ENCODE data around the gene SLC26A11. TPM values are rescaled to one million over a fixed set of nuclear protein-coding genes. Genes with fewer than 3 reads are reported as not detected.
"Not testable (repeated sequence)": the region's sequence is repeated elsewhere in the genome, so short reads cannot be mapped to it uniquely, and the experiment has no call there.

SLC26A11 gene
- total RNA-seq, 1 donor from 2014 or later = 5.4 TPM

DNA sequence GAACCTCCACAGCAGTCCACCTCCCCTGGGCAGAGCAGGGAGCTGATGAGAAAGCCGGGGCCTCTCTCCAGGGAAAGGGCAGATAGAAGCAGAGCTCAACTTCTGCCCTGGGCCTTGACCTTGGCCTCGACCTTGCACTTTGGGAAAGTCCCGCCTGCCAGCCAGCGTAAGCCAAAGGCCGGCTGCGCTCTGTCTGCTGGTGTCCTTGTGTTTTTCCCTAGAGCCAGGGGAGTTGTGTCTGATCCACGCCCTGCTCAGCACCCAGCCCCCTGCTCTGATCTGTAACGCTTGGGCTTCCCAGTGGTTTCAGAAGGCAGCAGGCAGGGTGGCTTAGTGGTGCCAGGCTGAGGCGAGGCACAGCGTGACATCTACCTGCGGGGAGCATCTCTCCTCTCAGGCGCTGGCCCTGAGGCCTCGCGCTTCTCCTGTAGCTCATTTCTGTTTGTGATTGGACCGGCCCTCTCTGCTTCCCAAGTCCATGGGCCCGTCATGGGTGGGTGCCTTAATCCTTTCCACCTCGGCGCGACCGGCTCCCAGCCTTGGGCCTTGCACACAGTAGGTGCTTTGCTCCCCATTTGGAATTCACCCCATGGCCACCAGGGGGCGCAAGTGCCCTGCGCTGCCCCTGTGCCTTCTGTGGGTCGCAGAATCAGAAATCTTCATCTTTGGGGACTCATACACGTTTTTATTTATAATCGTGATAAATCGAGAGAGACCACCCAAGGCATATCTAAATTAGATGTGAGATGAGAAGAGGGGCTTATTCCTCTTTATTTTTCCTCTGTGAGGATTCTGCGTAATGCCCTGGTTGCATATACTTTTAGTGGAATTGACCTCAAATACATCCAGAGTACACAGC is 24.3 kb upstream of the SLC26A11 start:
- no peak for DNase-seq (ENCODE audit: low read depth, low spot score)

DNA sequence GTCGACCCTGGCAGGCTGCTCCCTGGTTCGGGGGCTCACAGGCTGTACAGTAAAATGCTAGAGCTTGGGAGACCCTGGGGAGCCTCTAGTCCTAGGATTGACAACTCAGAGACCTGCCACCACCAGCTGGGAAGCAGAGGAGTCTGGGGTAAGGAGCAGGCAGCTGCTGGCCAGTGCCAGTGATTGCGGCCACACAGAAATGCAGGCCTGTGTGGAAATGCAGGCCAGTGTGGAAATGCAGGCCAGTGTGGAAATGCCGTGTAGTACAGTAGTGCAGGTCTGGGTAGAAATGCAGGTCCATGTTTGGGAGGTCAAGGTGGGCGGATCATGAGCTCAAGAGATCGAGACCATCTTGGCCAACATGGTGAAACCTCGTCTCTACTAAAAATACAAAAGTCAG is 23.6 kb upstream of the SLC26A11 start:
- DNase-seq (ENCODE audit: low read depth, low spot score) = no peak

DNA sequence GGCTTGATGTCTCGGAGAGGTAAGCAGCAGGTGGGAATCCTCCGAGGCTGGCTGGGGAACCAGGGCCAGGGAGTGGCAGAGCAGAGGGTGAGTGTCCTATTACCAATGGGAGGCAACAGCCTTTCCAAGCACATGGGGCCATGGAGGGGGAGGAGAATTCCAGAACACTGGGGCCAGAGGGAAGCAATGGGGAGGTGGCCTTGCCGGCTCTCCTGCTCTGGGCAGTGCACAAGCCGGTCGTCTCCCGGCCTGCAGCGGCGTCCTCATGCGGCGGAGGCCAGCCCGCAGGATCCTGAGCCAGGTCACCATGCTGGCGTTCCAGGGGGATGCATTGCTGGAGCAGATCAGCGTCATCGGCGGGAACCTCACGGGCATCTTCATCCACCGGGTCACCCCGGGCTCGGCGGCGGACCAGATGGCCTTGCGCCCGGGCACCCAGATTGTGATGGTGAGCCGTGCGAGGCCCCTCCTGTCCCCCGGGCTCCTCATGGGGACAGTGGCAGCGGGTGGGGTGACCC is 22.0 kb upstream of the SLC26A11 start:
- DNase-seq (ENCODE audit: low read depth, low spot score) = no peak

DNA sequence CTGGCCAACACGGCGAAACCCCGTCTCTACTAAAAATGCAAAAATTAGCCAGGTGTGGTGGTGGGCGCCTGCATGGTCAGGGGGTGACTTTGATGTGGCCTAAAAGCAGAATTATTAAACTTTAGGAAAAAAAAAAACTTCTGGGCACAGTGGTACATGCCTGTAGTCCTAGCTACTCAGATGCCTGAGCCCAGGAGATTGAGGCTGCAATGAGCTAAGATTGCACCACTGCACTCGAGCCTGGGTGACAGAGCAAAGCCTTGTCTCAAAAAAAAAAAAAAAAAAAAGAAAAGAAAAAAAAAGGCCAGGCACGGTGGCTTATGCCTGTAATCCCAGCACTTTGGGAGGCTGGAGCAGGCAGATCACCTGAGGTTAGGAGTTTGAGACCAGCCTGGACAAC is 20.9 kb upstream of the SLC26A11 start:
- DNase-seq (ENCODE audit: low read depth, low spot score) = not testable (repeated sequence)

DNA sequence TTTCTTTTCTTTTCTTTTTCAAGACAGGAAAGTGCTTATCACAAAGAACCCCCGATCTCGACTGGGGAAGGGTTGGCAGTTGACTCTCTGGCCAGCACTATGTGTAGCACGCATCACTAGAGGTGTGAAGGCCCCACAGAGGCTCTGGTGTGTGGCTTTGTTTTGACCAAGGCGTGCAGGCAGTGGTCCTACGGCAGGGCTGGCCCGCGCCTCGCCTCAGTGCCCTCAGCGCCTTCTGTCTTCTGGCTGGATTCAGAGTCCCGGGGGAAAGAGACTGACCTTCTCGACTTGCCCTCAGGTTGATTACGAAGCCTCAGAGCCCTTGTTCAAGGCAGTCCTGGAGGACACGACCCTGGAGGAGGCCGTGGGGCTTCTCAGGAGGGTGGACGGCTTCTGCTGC is 18.8 kb upstream of the SLC26A11 start:
- DNase-seq (ENCODE audit: low read depth, low spot score) = no peak

DNA sequence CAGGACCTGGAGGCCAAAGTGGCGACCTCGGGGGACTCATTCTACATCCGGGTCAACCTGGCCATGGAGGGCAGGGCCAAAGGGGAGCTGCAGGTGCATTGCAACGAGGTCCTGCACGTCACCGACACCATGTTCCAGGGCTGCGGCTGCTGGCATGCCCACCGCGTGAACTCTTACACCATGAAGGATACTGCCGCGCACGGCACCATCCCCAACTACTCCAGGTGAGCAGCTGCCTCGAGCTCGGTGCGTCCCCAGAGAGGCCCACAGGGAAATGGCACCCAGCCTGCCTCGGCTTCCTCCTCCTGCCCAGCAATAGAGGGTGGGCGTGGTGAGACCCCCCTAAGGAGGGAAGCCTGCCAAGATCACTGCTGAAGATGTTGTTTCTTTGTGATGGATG is 18.0 kb upstream of the SLC26A11 start:
- DNase-seq (ENCODE audit: low read depth, low spot score) = no peak

- DNase-seq (ENCODE audit: low read depth, low spot score) = no peak
These were observed 16.7 kb upstream of the SLC26A11 start for GRCh38 chr17:80203471-80203963.

- DNase-seq (ENCODE audit: low read depth, low spot score) = no peak
These were observed 15.4 kb upstream of the SLC26A11 start for GRCh38 chr17:80204626-80205468.

GRCh38 chr17:80205811-80206210 is 14.4 kb upstream of the SLC26A11 start:
- DNase-seq (ENCODE audit: low read depth, low spot score) = no peak

GRCh38 chr17:80208050-80208449 is 12.2 kb upstream of the SLC26A11 start:
- DNase-seq (ENCODE audit: low read depth, low spot score) = no peak

DNA sequence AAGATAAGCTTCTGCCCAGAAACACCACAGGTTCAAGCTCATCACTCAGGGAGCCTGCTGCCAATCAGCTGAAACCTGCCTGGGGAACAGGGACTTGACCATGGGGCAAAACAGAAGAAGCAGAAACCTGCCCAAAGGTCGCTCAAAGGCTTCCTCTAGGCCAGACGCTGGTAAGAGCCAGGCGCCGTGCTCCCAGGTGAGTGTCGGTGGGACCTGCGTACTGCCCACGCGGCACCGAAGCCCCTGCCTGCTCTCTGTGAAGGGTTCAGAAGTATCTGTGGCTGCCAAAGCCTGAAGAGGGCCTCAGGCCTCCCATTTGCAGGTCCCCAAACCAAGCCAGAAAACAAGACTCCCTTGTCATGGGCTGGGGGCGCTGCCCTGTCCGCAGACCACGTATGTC is 10.5 kb upstream of the SLC26A11 start:
- no peak for DNase-seq (ENCODE audit: low read depth, low spot score)

GRCh38 chr17:80210348-80211108 is 9.7 kb upstream of the SLC26A11 start:
- no peak for DNase-seq (ENCODE audit: low read depth, low spot score)

GRCh38 chr17:80212109-80212508 is 8.1 kb upstream of the SLC26A11 start:
- DNase-seq (ENCODE audit: low read depth, low spot score) = no peak

DNA sequence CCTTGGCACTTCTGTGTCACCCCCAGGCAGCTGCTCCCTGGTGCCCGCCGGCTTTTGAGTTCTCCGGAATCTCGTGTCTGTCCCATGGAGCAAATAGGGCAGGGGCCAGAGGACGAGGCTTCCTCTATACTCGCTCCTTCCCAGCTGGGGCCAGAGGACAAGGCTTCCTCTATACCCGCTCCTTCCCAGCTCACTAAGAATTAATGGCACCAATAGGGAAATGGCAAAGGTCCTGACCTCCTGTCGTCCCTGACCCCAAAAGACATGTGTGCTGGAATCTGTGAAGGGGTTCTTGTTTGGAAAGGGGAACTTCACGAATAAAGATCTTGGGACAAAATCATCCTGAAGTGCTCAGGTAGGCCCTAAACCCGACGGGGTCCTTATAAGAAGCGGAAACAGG is 7.7 kb upstream of the SLC26A11 start:
- DNase-seq (ENCODE audit: low read depth, low spot score) = no peak

DNA sequence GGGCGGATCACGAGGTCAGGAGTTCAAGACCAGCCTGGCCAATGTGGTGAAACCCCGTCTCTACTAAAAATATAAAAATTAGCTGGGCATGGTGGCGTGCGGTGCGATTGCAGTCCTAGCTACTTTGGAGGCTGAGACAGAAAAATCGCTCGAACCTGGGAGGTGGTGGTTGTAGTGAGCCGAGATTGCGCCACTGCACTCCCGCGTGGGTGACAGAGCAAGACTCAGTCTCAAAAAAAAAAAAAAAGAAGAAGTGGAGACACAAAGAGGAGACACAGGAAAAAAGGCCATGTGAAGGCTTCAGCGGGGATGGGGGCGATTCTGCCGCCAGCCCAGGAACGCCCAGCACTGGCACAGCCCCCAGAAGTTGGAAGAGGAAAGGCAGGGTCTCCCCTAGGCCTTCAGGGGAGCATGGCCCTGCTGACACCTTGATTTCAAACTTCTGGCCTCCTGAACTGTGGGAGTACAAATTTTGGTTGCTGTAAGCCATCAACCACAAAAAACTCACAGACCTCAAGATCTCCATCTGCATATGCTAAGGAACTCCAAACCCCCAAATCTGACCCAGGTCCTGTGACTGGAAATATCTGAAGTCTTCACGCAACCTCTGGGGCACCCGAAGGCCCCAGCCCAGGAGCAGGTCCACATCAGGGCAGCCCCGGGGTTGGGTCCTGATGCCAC is 7.1 kb upstream of the SLC26A11 start:
- no peak for DNase-seq (ENCODE audit: low read depth, low spot score)

- DNase-seq (ENCODE audit: low read depth, low spot score) = no peak
These were observed 6.6 kb upstream of the SLC26A11 start for GRCh38 chr17:80213643-80213975.

GRCh38 chr17:80214012-80214877 is 6.0 kb upstream of the SLC26A11 start:
- DNase-seq (ENCODE audit: low read depth, low spot score) = no peak

DNA sequence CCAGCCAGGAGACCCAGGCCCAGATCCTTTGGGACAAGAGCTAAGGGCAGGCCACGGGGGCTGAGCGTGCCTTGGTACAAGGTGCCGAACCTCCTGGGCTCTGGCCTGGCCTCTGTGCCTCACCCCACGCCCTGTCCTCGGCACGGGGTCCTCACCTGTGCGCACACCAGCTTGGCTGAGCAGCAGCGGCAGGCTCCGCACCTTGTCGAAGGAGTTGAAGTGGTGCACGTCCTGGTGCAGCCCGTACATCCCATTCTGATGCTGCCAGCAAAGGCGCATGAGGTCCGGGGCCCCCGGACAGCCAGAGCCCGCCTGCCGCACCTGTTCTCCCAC is 5.4 kb upstream of the SLC26A11 start:
- DNase-seq (ENCODE audit: low read depth, low spot score) = no peak

GRCh38 chr17:80216473-80217456 is 3.5 kb upstream of the SLC26A11 start:
- no peak for DNase-seq (ENCODE audit: low read depth, low spot score)
